H9 (cell line): Measurements from ENCODE around the gene DSE. TPM values are rescaled to one million over a fixed set of nuclear protein-coding genes. Genes with fewer than 3 reads are reported as not detected.

Source experiments
- DNase-seq: peaks from one replicate; pipeline ENCODE4 v3.0.0-alpha.2; 2017
- H2AFZ ChIP-seq: one replicate; pipeline ENCODE4 v1.6.1; 2013; ENCODE audit warnings: mild to moderate bottlenecking, low read length, control low read depth, moderate library complexity
- H2AK5ac ChIP-seq: 2 replicates; pipeline ENCODE4 v1.6.1; 2013; ENCODE audit warnings: low read length, control low read depth, mixed read lengths; ENCODE audit not compliant: insufficient read length
- H2BK120ac ChIP-seq: one replicate; pipeline ENCODE4 v1.6.1; 2013; ENCODE audit warnings: low read depth, mild to moderate bottlenecking, low read length, control low read depth, inconsistent platforms; ENCODE audit not compliant: poor library complexity, severe bottlenecking
- H2BK12ac ChIP-seq: 2 replicates; pipeline ENCODE4 v1.6.1; 2013; ENCODE audit warnings: low read length, control low read depth, mixed read lengths, low read depth; ENCODE audit not compliant: insufficient read length
- H2BK15ac ChIP-seq: 2 replicates; pipeline ENCODE4 v1.6.1; 2013; ENCODE audit warnings: low read depth, low read length, control low read depth
- H2BK20ac ChIP-seq: one replicate; pipeline ENCODE4 v1.6.1; 2013; ENCODE audit warnings: low read depth, mild to moderate bottlenecking, low read length, control low read depth, inconsistent platforms; ENCODE audit not compliant: poor library complexity, severe bottlenecking
- H2BK5ac ChIP-seq: 2 replicates; pipeline ENCODE4 v1.6.1; 2013; ENCODE audit warnings: low read length, control low read depth, mixed read lengths; ENCODE audit not compliant: insufficient read length
- H3K14ac ChIP-seq: 2 replicates; pipeline ENCODE4 v1.6.1; 2013; ENCODE audit warnings: low read length, control low read depth; ENCODE audit not compliant: insufficient read depth
- H3K18ac ChIP-seq: 2 replicates; pipeline ENCODE4 v1.6.1; 2013; ENCODE audit warnings: low read depth, mild to moderate bottlenecking, mixed read lengths, low read length, control low read depth; ENCODE audit not compliant: insufficient read length
- H3K23ac ChIP-seq: 2 replicates; pipeline ENCODE4 v1.6.1; 2013; ENCODE audit warnings: low read length, control low read depth, mixed read lengths, low read depth; ENCODE audit not compliant: insufficient read length
- H3K23me2 ChIP-seq: 2 replicates; pipeline ENCODE4 v1.6.1; 2013; ENCODE audit warnings: low read depth, mild to moderate bottlenecking, mixed read lengths, low read length, control low read depth; ENCODE audit not compliant: insufficient read length, poor library complexity, severe bottlenecking
- H3K27ac ChIP-seq: 2 replicates; pipeline ENCODE4 v1.5.1; 2013; ENCODE audit warnings: low read length, control low read depth, mixed read lengths, low read depth; ENCODE audit not compliant: insufficient read length
- H3K27me3 ChIP-seq: 2 replicates; pipeline ENCODE4 v1.6.1; 2013; ENCODE audit warnings: low read length, control low read depth, inconsistent platforms; ENCODE audit not compliant: insufficient read depth
- H3K4ac ChIP-seq: 2 replicates; pipeline ENCODE4 v1.6.1; 2013; ENCODE audit warnings: low read depth, mild to moderate bottlenecking, control low read depth, inconsistent platforms, low read length, moderate library complexity
- H3K4me1 ChIP-seq: 2 replicates; pipeline ENCODE4 v1.6.1; 2013; ENCODE audit warnings: low read length, control low read depth, inconsistent platforms; ENCODE audit not compliant: insufficient read depth
- H3K4me2 ChIP-seq: 2 replicates; pipeline ENCODE4 v1.6.1; 2013; ENCODE audit warnings: low read length, control low read depth, mixed read lengths; ENCODE audit not compliant: insufficient read length, insufficient read depth
- H3K56ac ChIP-seq: 2 replicates; pipeline ENCODE4 v1.6.1; 2013; ENCODE audit warnings: low read depth, mild to moderate bottlenecking, mixed read lengths, low read length, control low read depth; ENCODE audit not compliant: insufficient read length
- H3K79me1 ChIP-seq: 2 replicates; pipeline ENCODE4 v1.6.1; 2013; ENCODE audit warnings: low read depth, mild to moderate bottlenecking, moderate library complexity, low read length, control low read depth, inconsistent platforms; ENCODE audit not compliant: insufficient read depth, poor library complexity, severe bottlenecking
- H3K79me2 ChIP-seq: 2 replicates; pipeline ENCODE4 v1.6.1; 2013; ENCODE audit warnings: low read length, control low read depth, inconsistent platforms; ENCODE audit not compliant: insufficient read depth
- H3K9ac ChIP-seq: 2 replicates; pipeline ENCODE4 v1.6.1; 2013; ENCODE audit warnings: low read length, control low read depth, mixed read lengths; ENCODE audit not compliant: insufficient read length; ENCODE audit errors: extremely low read depth
- H3K9me3 ChIP-seq: one replicate; pipeline ENCODE4 v1.6.1; 2013; ENCODE audit warnings: low read depth, low read length, inconsistent platforms; ENCODE audit not compliant: control insufficient read depth
- H3T11ph ChIP-seq: one replicate; pipeline ENCODE4 v1.6.1; 2013; ENCODE audit warnings: mild to moderate bottlenecking, low read length, control low read depth, inconsistent platforms
- H4K20me1 ChIP-seq: one replicate; pipeline ENCODE4 v1.6.1; 2013; ENCODE audit not compliant: control insufficient read depth, insufficient read length, insufficient read depth
- H4K5ac ChIP-seq: 2 replicates; pipeline ENCODE4 v1.6.1; 2013; ENCODE audit warnings: low read depth, mild to moderate bottlenecking, mixed read lengths, low read length, control low read depth; ENCODE audit not compliant: insufficient read length
- H4K8ac ChIP-seq: replicated peaks from 2 replicates; pipeline ENCODE4 v1.6.1; 2013; ENCODE audit warnings: low read length, control low read depth, mixed read lengths, low read depth; ENCODE audit not compliant: insufficient read length
- H4K91ac ChIP-seq: 2 replicates; pipeline ENCODE4 v1.6.1; 2013; ENCODE audit warnings: low read depth, mild to moderate bottlenecking, moderate library complexity, mixed read lengths, low read length, control low read depth; ENCODE audit not compliant: insufficient read length
- H3K27ac Mint-ChIP-seq, 3 experiments: 2 replicates in 2 of 3; 3 replicates in 1 of 3; pipeline ENCODE4 v1.8.0; 2020 to 2021; ENCODE audit warnings: mixed read lengths in 3 of 3, mild to moderate bottlenecking in 1 of 3, moderate library complexity in 1 of 3
- H3K27me3 Mint-ChIP-seq: 2 replicates; pipeline ENCODE4 v1.8.0; 2021; ENCODE audit warnings: low read depth, mild to moderate bottlenecking, moderate library complexity, mixed read lengths
- H3K36me3 Mint-ChIP-seq, 3 experiments: 2 replicates in 2 of 3; 3 replicates in 1 of 3; pipeline ENCODE4 v1.8.0; 2020 to 2021; ENCODE audit warnings: low read depth in 3 of 3, mixed read lengths in 3 of 3; ENCODE audit not compliant: insufficient read depth in 1 of 3
- H3K4me1 Mint-ChIP-seq, 2 experiments: 2 replicates each; pipeline ENCODE4 v1.8.0; 2020; ENCODE audit warnings: mixed read lengths in 2 of 2
- H3K4me3 Mint-ChIP-seq, 2 experiments: 2 replicates in 1 of 2; 3 replicates in 1 of 2; pipeline ENCODE4 v1.8.0; 2020 to 2021; ENCODE audit warnings: mild to moderate bottlenecking in 2 of 2, mixed read lengths in 2 of 2, moderate library complexity in 1 of 2
- H3K9me3 Mint-ChIP-seq, 2 experiments: 2 replicates in 1 of 2; 3 replicates in 1 of 2; pipeline ENCODE4 v1.8.0; 2020; ENCODE audit warnings: mild to moderate bottlenecking in 2 of 2, mixed read lengths in 2 of 2, moderate library complexity in 1 of 2
- CTCF ChIP-seq: fragments of 200-600 bp; sonication (generic); conservative IDR thresholded peaks from 3 replicates; pipeline ENCODE4 v1.8.0; 2021; ENCODE audit warnings: antibody characterized with exemption, mild to moderate bottlenecking
- WGBS: extraction: QIAGEN DNeasy Blood & Tissue Kit; methylation state at CpG from one replicate; pipeline ENCODE4 v1.1.7; 2013; ENCODE audit warnings: missing lambda C conversion rate, low lambda C conversion rate, mixed read lengths; ENCODE audit not compliant: insufficient read length; ENCODE audit errors: extremely low coverage; 5-methylcytosine and 5-hydroxymethylcytosine counted together
- total RNA-seq: library from RNA; stranded (reverse); gene quantifications from 2 replicates; pipeline ENCODE4 v1.2.1, GENCODE V29; 2021

The DSE gene
- total RNA-seq, 1 experiment from 2014 or later, result 45.6 TPM

- H3K9me3 ChIP-seq, result no peaks in the 10 kb centered on the region
- H3K79me1 ChIP-seq, result no peaks in the 10 kb centered on the region
- H2AK5ac ChIP-seq, result no peak overlapping the region
- H4K20me1 ChIP-seq, result no peaks in the 10 kb centered on the region
- H3K36me3 Mint-ChIP-seq, result no peaks in the 10 kb centered on the region
- H3K56ac ChIP-seq, result no peak overlapping the region
- H2BK5ac ChIP-seq, result no peak overlapping the region
- H3K4me1 Mint-ChIP-seq, result peaks cover 2 to 4% of the 10 kb centered on the region in 2 experiments; a peak in 2 of 4 replicates
- no peaks in the 10 kb centered on the region for H3K9me3 Mint-ChIP-seq
- H3K9ac ChIP-seq, result no peak overlapping the region
- no peak overlapping the region for H2BK12ac ChIP-seq
- no peak for DNase-seq
- H3K27me3 Mint-ChIP-seq, result no peaks in the 10 kb centered on the region; the same call in 1 of the 2 replicates
- H2BK15ac ChIP-seq, result no peak overlapping the region
- no peak overlapping the region for H3K27ac Mint-ChIP-seq
- no peak overlapping the region for H3K23ac ChIP-seq
- H3K27ac ChIP-seq, result no peak overlapping the region
- no peak overlapping the region for H3K18ac ChIP-seq
- WGBS, result no CpG with 5 or more reads among the region's 1 CpG
- no peak overlapping the region for H2BK120ac ChIP-seq
- no peaks in the 10 kb centered on the region for H3K4me1 ChIP-seq
- H4K8ac ChIP-seq, result no peak overlapping the region
- H3K23me2 ChIP-seq, result no peaks in the 10 kb centered on the region
- H3K4me3 Mint-ChIP-seq, result no peak overlapping the region
- no peak overlapping the region for H3K4me2 ChIP-seq
- H3T11ph ChIP-seq, result no peak overlapping the region
- no peak for TF ChIP-seq CTCF
- H2AFZ ChIP-seq, result no peak overlapping the region
- H2BK20ac ChIP-seq, result no peak overlapping the region
- H3K14ac ChIP-seq, result no peak overlapping the region
- H4K91ac ChIP-seq, result no peak overlapping the region
- H3K4ac ChIP-seq, result no peak overlapping the region
- H3K79me2 ChIP-seq, result no peaks in the 10 kb centered on the region
- no peaks in the 10 kb centered on the region for H3K27me3 ChIP-seq
- H4K5ac ChIP-seq, result no peak overlapping the region
Measured at GRCh38 chr6:116450185-116450710, 79.5 kb downstream of the DSE start.
